ENCODE measurements around the gene CDH4.

DNA sequence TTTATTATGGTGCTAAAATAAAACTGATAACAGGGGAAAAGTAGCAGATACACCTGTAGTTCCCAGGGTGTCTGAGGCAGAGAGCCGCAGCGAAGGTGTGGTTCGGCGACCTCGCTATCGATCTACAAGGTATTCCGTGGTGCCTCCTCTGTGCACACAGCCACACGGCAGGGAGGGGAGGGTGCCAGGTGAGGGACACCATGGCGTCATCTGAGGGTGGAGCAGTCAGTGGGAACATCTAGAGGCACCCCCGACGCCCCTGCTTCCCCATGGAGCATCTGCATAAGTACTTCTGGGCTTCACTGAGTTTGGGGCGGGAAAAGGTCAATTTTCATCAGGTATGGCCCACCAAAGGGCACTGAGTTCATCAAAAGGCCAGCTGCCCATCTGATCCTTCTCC is 570.3 kb downstream of the CDH4 start:
- TF ChIP-seq SP4 (IDR thresholded peaks at IDR 0.05; ENCODE audit: low read length) (no peak), RAD21 (IDR thresholded peaks at IDR 0.05 in 1 of 2, conservative IDR thresholded peaks at IDR 0.05 in 1 of 2; ENCODE audit: low read depth in 2 of 2, low read length in 2 of 2) (no peak), CBX8 (IDR thresholded peaks at IDR 0.05; ENCODE audit: borderline replicate concordance, low read depth, low read length) (no peak), POLR2A (IDR thresholded peaks at IDR 0.05; ENCODE audit: control extremely low read depth in 1 of 2, low read depth in 2 of 2, low read length in 2 of 2) (no peak), POLR2AphosphoS5 (IDR thresholded peaks at IDR 0.05; ENCODE audit: low read depth, low read length) (no peak), TAF1 (IDR thresholded peaks at IDR 0.05; ENCODE audit: low read depth, low read length) (no peak), SIN3A (conservative IDR thresholded peaks at IDR 0.05 in 1 of 2, IDR thresholded peaks at IDR 0.05 in 1 of 2; ENCODE audit: low read depth in 1 of 2, low read length in 2 of 2) (no peak), EGR1 (IDR thresholded peaks at IDR 0.05; ENCODE audit: borderline replicate concordance, low read depth, low read length) (no peak), NANOG (IDR thresholded peaks at IDR 0.05; ENCODE audit: insufficient read depth, low read depth, low read length, poor library complexity, severe bottlenecking) (no peak)
- TF ChIP-seq, protein P1, sequence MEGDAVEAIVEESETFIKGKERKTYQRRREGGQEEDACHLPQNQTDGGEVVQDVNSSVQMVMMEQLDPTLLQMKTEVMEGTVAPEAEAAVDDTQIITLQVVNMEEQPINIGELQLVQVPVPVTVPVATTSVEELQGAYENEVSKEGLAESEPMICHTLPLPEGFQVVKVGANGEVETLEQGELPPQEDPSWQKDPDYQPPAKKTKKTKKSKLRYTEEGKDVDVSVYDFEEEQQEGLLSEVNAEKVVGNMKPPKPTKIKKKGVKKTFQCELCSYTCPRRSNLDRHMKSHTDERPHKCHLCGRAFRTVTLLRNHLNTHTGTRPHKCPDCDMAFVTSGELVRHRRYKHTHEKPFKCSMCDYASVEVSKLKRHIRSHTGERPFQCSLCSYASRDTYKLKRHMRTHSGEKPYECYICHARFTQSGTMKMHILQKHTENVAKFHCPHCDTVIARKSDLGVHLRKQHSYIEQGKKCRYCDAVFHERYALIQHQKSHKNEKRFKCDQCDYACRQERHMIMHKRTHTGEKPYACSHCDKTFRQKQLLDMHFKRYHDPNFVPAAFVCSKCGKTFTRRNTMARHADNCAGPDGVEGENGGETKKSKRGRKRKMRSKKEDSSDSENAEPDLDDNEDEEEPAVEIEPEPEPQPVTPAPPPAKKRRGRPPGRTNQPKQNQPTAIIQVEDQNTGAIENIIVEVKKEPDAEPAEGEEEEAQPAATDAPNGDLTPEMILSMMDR (IDR thresholded peaks at IDR 0.05; ENCODE audit: control extremely low read depth in 1 of 3, insufficient read depth in 1 of 3, low read depth in 1 of 3, low read length in 3 of 3) = no peak
- TF ChIP-seq, protein P2, sequence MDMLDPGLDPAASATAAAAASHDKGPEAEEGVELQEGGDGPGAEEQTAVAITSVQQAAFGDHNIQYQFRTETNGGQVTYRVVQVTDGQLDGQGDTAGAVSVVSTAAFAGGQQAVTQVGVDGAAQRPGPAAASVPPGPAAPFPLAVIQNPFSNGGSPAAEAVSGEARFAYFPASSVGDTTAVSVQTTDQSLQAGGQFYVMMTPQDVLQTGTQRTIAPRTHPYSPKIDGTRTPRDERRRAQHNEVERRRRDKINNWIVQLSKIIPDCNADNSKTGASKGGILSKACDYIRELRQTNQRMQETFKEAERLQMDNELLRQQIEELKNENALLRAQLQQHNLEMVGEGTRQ (IDR thresholded peaks at IDR 0.05; ENCODE audit: low read length) = no peak
- TF ChIP-seq, protein P3, sequence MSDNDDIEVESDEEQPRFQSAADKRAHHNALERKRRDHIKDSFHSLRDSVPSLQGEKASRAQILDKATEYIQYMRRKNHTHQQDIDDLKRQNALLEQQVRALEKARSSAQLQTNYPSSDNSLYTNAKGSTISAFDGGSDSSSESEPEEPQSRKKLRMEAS (IDR thresholded peaks at IDR 0.05) = no peak

All from H1 (cell line).